Measurements from ENCODE around the gene ARMH1.
"Not testable (repeated sequence)": the region's sequence is repeated elsewhere in the genome, so short reads cannot be mapped to it uniquely, and the experiment has no call there.

Gene ARMH1

DNA sequence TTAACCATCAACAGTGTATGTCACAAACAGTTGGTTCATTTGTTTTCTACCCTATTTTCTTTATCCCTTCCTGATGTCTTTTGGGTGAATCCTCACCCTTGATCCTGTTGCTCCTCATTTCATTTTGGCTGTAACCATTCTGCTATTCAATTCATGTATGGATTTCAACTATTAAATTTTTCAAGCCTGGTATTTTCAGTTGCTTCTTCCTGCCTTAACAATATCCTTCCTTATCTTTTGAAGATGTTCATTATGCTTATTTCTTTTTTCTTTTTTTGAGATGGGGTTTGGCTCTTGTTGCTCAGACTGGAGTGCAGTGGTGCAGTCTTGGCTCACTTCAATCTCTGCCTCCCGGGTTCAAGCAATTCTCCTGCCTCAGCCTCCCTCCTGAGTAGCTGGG lies 59.3 kb downstream of the ARMH1 start:
- peaks cover 16 to 18% of the 10 kb centered on the region in 2 experiments for H3K4me1 ChIP-seq (ENCODE audit: control insufficient read depth in 1 of 2, insufficient read depth in 1 of 2, low read depth in 1 of 2, low read length in 1 of 2)
- no peaks in the 10 kb centered on the region for H3K36me3 ChIP-seq
- TF ChIP-seq, protein P1, sequence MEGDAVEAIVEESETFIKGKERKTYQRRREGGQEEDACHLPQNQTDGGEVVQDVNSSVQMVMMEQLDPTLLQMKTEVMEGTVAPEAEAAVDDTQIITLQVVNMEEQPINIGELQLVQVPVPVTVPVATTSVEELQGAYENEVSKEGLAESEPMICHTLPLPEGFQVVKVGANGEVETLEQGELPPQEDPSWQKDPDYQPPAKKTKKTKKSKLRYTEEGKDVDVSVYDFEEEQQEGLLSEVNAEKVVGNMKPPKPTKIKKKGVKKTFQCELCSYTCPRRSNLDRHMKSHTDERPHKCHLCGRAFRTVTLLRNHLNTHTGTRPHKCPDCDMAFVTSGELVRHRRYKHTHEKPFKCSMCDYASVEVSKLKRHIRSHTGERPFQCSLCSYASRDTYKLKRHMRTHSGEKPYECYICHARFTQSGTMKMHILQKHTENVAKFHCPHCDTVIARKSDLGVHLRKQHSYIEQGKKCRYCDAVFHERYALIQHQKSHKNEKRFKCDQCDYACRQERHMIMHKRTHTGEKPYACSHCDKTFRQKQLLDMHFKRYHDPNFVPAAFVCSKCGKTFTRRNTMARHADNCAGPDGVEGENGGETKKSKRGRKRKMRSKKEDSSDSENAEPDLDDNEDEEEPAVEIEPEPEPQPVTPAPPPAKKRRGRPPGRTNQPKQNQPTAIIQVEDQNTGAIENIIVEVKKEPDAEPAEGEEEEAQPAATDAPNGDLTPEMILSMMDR (IDR thresholded peaks at IDR 0.05): no peak
- H3K27ac ChIP-seq: no peak overlapping the region
- no peak overlapping the region for H3K4me3 ChIP-seq (ENCODE audit: low read depth in 1 of 2, low read length in 1 of 2)
- no peaks in the 10 kb centered on the region for H3K9me3 ChIP-seq
- no peaks in the 10 kb centered on the region for H3K27me3 ChIP-seq

DNA sequence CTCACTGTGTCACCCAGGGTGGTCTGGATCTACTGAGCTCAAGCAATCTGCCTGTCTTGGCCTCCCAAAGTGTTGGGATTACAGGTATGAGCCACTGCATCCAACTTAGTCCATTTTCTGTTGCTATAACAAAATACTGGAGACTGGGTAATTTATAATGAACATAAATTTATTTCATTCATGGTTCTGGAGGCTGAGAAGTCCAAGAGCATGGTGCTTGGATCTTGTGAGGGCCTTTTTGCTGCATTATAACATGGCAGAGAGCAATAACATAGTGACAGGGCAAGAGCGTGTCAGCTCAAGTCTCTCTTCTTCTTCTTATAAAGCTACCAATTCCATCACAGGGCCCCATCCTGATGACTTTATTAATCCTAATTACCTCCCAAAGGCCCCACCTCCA lies 61.5 kb downstream of the ARMH1 start:
- Histone ChIP-seq H3K9me3 (no peaks in the 10 kb centered on the region), H3K27ac (no peak overlapping the region), H3K4me3 (ENCODE audit: low read depth in 1 of 2, low read length in 1 of 2) (no peak overlapping the region), H3K4me1 (ENCODE audit: control insufficient read depth in 1 of 2, insufficient read depth in 1 of 2, low read depth in 1 of 2, low read length in 1 of 2) (peaks cover 16 to 17% of the 10 kb centered on the region in 2 experiments), H3K36me3 (no peaks in the 10 kb centered on the region), H3K27me3 (no peaks in the 10 kb centered on the region)
- TF ChIP-seq, protein P1 (IDR thresholded peaks at IDR 0.05): no peak

DNA sequence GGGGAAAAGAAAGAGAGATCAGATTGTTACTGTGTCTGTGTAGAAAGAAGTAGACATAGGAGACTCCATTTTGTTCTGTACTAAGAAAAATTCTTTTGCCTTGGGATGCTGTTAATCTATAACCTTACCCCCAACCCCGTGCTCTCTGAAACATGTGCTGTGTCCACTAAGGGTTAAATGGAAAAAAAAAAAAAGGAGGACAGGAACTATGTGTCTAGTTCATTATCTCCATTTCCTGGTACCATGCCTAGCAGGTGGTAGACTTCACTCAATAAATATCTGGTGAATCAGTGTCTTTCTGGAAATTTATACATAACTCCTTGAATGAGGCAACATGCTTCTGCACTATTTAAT lies 64.4 kb downstream of the ARMH1 start:
- not testable (repeated sequence) for H3K9me3 ChIP-seq
- peaks cover 11 to 16% of the 10 kb centered on the region in 2 experiments for H3K4me1 ChIP-seq (ENCODE audit: control insufficient read depth in 1 of 2, insufficient read depth in 1 of 2, low read depth in 1 of 2, low read length in 1 of 2)

DNA sequence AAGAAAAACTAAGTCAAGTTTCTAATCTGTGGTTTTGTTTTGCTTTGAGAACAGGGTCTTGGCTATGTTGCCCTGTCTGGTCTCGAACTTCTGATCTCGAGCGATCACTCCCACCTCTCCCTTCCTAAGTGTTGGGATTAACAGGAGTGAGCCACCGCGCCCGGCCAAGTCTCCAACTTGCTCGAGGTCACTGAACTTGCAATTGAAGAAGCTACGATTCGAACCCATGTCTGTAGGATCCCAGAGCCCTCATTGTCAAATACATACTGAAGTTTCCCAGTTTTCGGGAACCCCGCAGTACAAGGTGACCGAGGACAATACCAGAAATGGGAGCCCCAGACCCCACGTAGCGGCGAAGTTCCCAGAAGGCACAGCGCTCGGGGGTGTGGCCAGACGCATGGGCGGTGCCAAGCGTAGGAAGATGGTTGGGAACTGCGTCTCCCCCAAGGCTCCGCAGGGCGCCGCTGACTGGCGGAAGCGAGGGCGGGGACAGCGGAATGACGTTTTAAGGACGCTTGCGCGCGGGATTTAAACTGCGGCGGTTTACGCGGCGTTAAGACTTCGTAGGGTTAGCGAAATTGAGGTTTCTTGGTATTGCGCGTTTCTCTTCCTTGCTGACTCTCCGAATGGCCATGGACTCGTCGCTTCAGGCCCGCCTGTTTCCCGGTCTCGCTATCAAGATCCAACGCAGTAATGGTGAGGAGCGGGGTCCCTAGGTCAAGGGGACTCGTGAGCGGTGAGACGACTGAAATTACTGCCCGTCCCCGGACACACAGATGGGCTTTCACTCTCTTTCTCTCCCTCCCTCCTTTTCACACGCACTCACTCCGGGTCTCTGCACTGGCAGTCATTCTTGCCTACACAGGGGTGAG lies 65.0 kb downstream of the ARMH1 start, which contains the start of gene KIF2C:
TSS of gene KIF2C (plus strand) at position 531 of the 872 bp plus-strand sequence. CDS start at position 627, 96 bp downstream.
- H3K27me3 ChIP-seq: no peaks in the 10 kb centered on the region
- peaks cover 11 to 16% of the 10 kb centered on the region in 2 experiments for H3K4me1 ChIP-seq (ENCODE audit: control insufficient read depth in 1 of 2, insufficient read depth in 1 of 2, low read depth in 1 of 2, low read length in 1 of 2)
- H3K4me3 ChIP-seq (ENCODE audit: low read depth in 1 of 2, low read length in 1 of 2): peak within 1 kb of the TSS; percentile 77 to 79
- peak within 1 kb of the TSS; percentile 84 for H3K27ac ChIP-seq
- no peaks in the 10 kb centered on the region for H3K9me3 ChIP-seq
- H3K36me3 ChIP-seq: peaks cover 10% of the 10 kb centered on the region
- TF ChIP-seq, protein P1 (IDR thresholded peaks at IDR 0.05): peak; percentile 66

More for the DNA sequence above, 64.4 kb downstream of the ARMH1 start:
- H3K27ac ChIP-seq: peak overlapping the region; percentile 84
- H3K4me3 ChIP-seq (ENCODE audit: low read depth in 1 of 2, low read length in 1 of 2): peak overlapping the region; percentile 77 to 79
- H3K27me3 ChIP-seq, H3K36me3 ChIP-seq: not testable (repeated sequence)

DNA sequence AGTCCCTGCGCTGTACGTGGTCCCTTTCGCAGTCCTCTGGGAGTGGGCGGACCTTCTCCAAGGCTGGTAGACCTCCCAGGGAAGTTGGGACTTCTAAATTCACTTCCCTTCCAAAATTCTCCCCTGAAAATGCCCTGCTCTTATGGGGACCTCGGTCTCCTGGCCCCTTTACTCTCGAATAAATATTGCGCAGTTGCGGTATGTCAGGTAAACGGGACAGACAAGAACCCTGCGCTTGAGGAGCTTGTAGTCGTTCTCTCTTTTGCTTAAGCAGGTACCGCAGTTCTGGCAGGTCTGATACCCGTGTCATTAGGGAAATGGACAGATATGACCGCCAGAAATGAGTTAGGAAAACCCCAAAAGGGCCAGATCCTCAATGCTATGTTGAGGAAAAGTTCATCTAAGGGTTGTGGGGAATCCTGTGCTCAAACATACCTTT lies 65.7 kb downstream of the ARMH1 start:
- H3K27ac ChIP-seq: peak overlapping the region; percentile 84
- peaks cover 12% of the 10 kb centered on the region for H3K36me3 ChIP-seq
- no peaks in the 10 kb centered on the region for H3K9me3 ChIP-seq
- TF ChIP-seq, protein P1 (IDR thresholded peaks at IDR 0.05): no peak
- peak overlapping the region; percentile 77 to 79 for H3K4me3 ChIP-seq (ENCODE audit: low read depth in 1 of 2, low read length in 1 of 2)
- no peaks in the 10 kb centered on the region for H3K27me3 ChIP-seq
- H3K4me1 ChIP-seq (ENCODE audit: control insufficient read depth in 1 of 2, insufficient read depth in 1 of 2, low read depth in 1 of 2, low read length in 1 of 2): peaks cover 11 to 16% of the 10 kb centered on the region in 2 experiments

DNA sequence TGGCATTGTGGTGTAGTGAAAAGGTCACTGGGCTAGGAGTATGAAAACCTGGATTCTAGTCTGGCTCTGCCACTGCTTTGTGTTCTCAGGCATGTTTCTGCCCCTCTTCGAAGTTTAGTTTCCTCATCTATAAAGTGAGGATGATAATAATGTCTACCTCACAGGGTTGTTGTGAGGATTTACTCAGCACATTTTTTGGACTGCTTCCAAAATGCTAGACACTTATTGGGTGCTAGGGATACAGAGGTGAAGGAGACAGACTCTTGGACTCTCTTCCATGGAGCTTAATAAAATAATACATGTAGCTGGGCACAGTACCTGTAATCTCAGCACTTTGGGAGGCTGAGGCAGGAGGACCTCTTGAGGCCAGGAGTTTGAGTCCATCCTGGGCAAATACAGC lies 68.7 kb downstream of the ARMH1 start:
- Histone ChIP-seq H3K9me3 (no peaks in the 10 kb centered on the region), H3K4me1 (ENCODE audit: control insufficient read depth in 1 of 2, insufficient read depth in 1 of 2, low read depth in 1 of 2, low read length in 1 of 2) (peaks cover 11 to 21% of the 10 kb centered on the region in 2 experiments), H3K4me3 (ENCODE audit: low read depth in 1 of 2, low read length in 1 of 2) (no peak overlapping the region), H3K36me3 (peaks cover 17% of the 10 kb centered on the region), H3K27ac (no peak overlapping the region), H3K27me3 (no peaks in the 10 kb centered on the region)
- TF ChIP-seq, protein P1 (IDR thresholded peaks at IDR 0.05): no peak
